Loucy (cell line): Measurements from ENCODE around the gene C19orf25.

Experiments
- CTCF ChIP-seq: fragments of 200-600 bp; sonication (generic); conservative IDR thresholded peaks from 2 replicates; pipeline ENCODE4 v1.5.1; 2014; ENCODE audit warnings: mild to moderate bottlenecking, antibody characterized with exemption, low read length
- EZH2phosphoT487 ChIP-seq: fragments of 200-600 bp; IDR thresholded peaks from 2 replicates; pipeline ENCODE4 v1.6.1; 2018; ENCODE audit warnings: antibody characterized with exemption, mild to moderate bottlenecking, moderate library complexity, borderline replicate concordance

GRCh38 chr19:1525343-1525742 is 46.3 kb upstream of the C19orf25 start:
- TF ChIP-seq CTCF (no peak), EZH2phosphoT487 (no peak)
